Upper lobe of left lung (tissue), 6 donors: ENCODE results near the gene PDZD2. TPM values are rescaled to one million over a fixed set of nuclear protein-coding genes. Genes with fewer than 3 reads are reported as not detected.

Experiments
- ATAC-seq, 2 donors: fragments of 200-7000 bp; cut with Tn5 transposase; one replicate each; pipeline ENCODE4 v1.9.1; 2022; ENCODE audit warnings: mild to moderate bottlenecking in 2 of 2, moderate library complexity in 2 of 2; ENCODE audit not compliant: low FRiP score in 2 of 2
- DNase-seq, 2 donors: peaks; one replicate each; pipeline ENCODE4 v3.0.0-alpha.2; 2019 to 2020
- H3K27ac ChIP-seq, 4 donors: fragments of 200-600 bp; sonication (generic); one replicate each; pipeline ENCODE4 v1.5.1; 2016 to 2019
- H3K27me3 ChIP-seq, 4 donors: fragments of 200-600 bp; sonication (generic); one replicate each; pipeline ENCODE4 v1.5.1; 2017 to 2019
- H3K36me3 ChIP-seq, 4 donors: fragments of 200-600 bp; sonication (generic); one replicate each; pipeline ENCODE4 v1.5.1; 2016 to 2019
- H3K4me1 ChIP-seq, 4 donors: fragments of 200-600 bp; sonication (generic); one replicate each; pipeline ENCODE4 v1.5.1; 2018 to 2019
- H3K4me3 ChIP-seq, 4 donors: fragments of 200-600 bp; sonication (generic); one replicate each; pipeline ENCODE4 v1.5.1; 2017 to 2019; ENCODE audit warnings: mild to moderate bottlenecking in 2 of 4, moderate library complexity in 1 of 4
- H3K9me3 ChIP-seq, 4 donors: fragments of 200-600 bp; sonication (generic); one replicate each; pipeline ENCODE4 v1.5.1; 2018 to 2019
- CTCF ChIP-seq, 6 experiments: fragments of 450-650 bp in 4 of 6; fragments of 200-600 bp in 2 of 6; sonication (generic) in 2 of 6; IDR thresholded peaks; one replicate each; pipeline ENCODE4 v1.5.1; 2016 to 2019; ENCODE audit warnings: antibody characterized with exemption in 6 of 6
- EP300 ChIP-seq, 4 donors: sonication (generic); formaldehyde crosslinking; IDR thresholded peaks; one replicate each; pipeline ENCODE4 v1.5.1; 2017; ENCODE audit warnings: antibody characterized with exemption in 4 of 4, control low read depth in 2 of 4
- POLR2A ChIP-seq, 4 donors: fragments of 450-650 bp; IDR thresholded peaks; one replicate each; pipeline ENCODE4 v1.5.1; 2016 to 2017; ENCODE audit warnings: antibody characterized with exemption in 4 of 4, mild to moderate bottlenecking in 2 of 4
- POLR2AphosphoS5 ChIP-seq, 2 donors: sonication (generic); formaldehyde crosslinking; IDR thresholded peaks; one replicate each; pipeline ENCODE4 v1.5.1; 2017; ENCODE audit warnings: antibody characterized with exemption in 2 of 2
- WGBS, 2 donors: methylation state at CpG; one replicate each; pipeline ENCODE4 v1.1.5; 2017 to 2018; 5-methylcytosine and 5-hydroxymethylcytosine counted together
- total RNA-seq, 6 donors: library from RNA; depleted of rRNA in 4 of 6; stranded (reverse); fragments of >200 nt in 4 of 6; gene quantifications; one replicate each; pipeline versions ENCODE4 v1.1.0 to v1.2.1, GENCODE V29; 2016 to 2021
- donor health status: DM: no; HTN: no; CAD: no; lungs with moderate emphysema.
- donor health status: DM: no; HTN: yes; CAD: no; lungs with severe emphysema.

Gene PDZD2
- total RNA-seq, 6 donors from 2014 or later, result 53.4 to 73.6 (median 68.4) TPM

DNA sequence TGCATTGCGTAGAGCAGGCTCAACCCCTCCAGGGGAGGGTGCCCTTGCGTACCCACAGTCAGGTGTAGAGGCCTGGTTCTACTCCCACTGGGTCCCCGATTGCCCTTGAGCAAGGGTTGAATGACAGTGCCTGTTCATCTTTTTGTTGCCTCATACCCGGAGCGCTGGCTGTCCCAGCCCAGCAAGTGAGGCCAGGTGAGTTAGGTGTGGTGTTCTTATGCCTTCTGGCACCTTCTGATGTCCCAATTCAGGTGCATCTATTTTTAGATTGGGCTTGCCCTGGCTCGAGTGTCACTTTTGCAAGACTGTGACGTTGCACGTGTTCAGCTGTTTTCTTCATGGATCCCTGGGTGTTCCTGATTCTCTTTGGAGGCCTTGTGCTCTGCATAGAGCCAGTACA, 277.4 kb downstream of the PDZD2 start:
- Histone ChIP-seq H3K9me3 (no peaks in the 10 kb centered on the region), H3K4me3 (no peak overlapping the region), H3K36me3 (no peaks in the 10 kb centered on the region), H3K27me3 (no peaks in the 10 kb centered on the region), H3K27ac (peak overlapping the region in 1 of 4 donors; percentile 42), H3K4me1 (peaks cover 0 to 8% (median 0%) of the 10 kb centered on the region in 4 donors)
- peak in 1 of 2 donors; percentile 78 for DNase-seq
- 70% methylated on average over 4 to 7 of the region's 8 CpGs for WGBS, 2 donors
- peak in 1 of 2 donors; percentile 32 for ATAC-seq
- TF ChIP-seq POLR2A (IDR thresholded peaks at IDR 0.05), result peak in 1 of 4 donors; percentile 14
- peak in 1 of 2 donors; percentile 60 for TF ChIP-seq POLR2AphosphoS5 (IDR thresholded peaks at IDR 0.05)
- no peak for TF ChIP-seq CTCF (IDR thresholded peaks at IDR 0.05)
- TF ChIP-seq EP300 (IDR thresholded peaks at IDR 0.05), result peak in 1 of 4 donors; percentile 72

GRCh38 chr5:31918739-31919138, 279.8 kb downstream of the PDZD2 start:
- no peaks in the 10 kb centered on the region for H3K27me3 ChIP-seq
- TF ChIP-seq POLR2A (IDR thresholded peaks at IDR 0.05) (no peak), POLR2AphosphoS5 (IDR thresholded peaks at IDR 0.05) (no peak), EP300 (IDR thresholded peaks at IDR 0.05) (no peak), CTCF (IDR thresholded peaks at IDR 0.05) (no peak)
- H3K4me1 ChIP-seq, result peaks cover 0 to 14% (median 3%) of the 10 kb centered on the region in 4 donors
- H3K9me3 ChIP-seq, result no peaks in the 10 kb centered on the region
- no peak for ATAC-seq
- 83 to 90% methylated on average over 3 of the region's 3 CpGs for WGBS, 2 donors
- no peak for DNase-seq
- no peak overlapping the region for H3K4me3 ChIP-seq
- H3K36me3 ChIP-seq, result no peaks in the 10 kb centered on the region
- H3K27ac ChIP-seq, result no peak overlapping the region

DNA sequence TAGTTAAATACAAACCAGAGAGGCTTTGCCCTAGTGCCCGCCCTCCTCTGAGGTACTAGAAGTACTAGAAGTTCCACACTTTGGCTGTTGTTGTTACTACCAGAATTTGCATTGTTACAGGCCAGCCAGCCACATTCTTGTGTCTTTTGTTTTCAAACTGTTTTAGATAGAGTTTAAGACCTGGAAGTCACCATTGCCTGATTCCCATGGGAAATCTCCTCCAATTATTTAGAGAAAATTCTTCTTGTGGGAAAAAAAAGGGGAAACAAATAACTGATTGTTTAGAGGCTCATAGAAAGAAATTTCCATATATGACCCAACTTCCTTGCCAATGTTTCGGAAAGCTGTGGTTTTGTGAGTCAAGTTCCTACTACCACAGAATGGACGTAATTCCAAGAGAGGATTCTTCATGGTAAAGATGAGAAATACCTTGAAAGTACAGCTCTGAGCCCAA, 282.9 kb downstream of the PDZD2 start:
- DNase-seq (peak in 1 of 2 donors; percentile 39), ATAC-seq (no peak)
- H3K27me3 ChIP-seq, result no peaks in the 10 kb centered on the region
- TF ChIP-seq CTCF (IDR thresholded peaks at IDR 0.05) (no peak), POLR2A (IDR thresholded peaks at IDR 0.05) (no peak), EP300 (IDR thresholded peaks at IDR 0.05) (no peak), POLR2AphosphoS5 (IDR thresholded peaks at IDR 0.05) (no peak)
- no peaks in the 10 kb centered on the region for H3K9me3 ChIP-seq
- no peak overlapping the region for H3K27ac ChIP-seq
- no peak overlapping the region for H3K4me3 ChIP-seq
- WGBS, 2 donors, result 54 to 70% methylated on average over 3 of the region's 3 CpGs
- peaks cover 0 to 7% (median 3%) of the 10 kb centered on the region in 4 donors for H3K4me1 ChIP-seq
- no peaks in the 10 kb centered on the region for H3K36me3 ChIP-seq

GRCh38 chr5:31924005-31924404, 285.1 kb downstream of the PDZD2 start:
- 84 to 87% methylated on average over 5 of the region's 5 CpGs for WGBS, 2 donors
- Histone ChIP-seq H3K27ac (no peak overlapping the region), H3K27me3 (no peaks in the 10 kb centered on the region), H3K36me3 (no peaks in the 10 kb centered on the region), H3K4me1 (peaks cover 0 to 6% (median 3%) of the 10 kb centered on the region in 4 donors), H3K4me3 (no peak overlapping the region), H3K9me3 (no peaks in the 10 kb centered on the region)
- no peak for TF ChIP-seq CTCF (IDR thresholded peaks at IDR 0.05)
- no peak for TF ChIP-seq POLR2A (IDR thresholded peaks at IDR 0.05)
- TF ChIP-seq POLR2AphosphoS5 (IDR thresholded peaks at IDR 0.05), result no peak
- no peak for ATAC-seq
- DNase-seq, result no peak

DNA sequence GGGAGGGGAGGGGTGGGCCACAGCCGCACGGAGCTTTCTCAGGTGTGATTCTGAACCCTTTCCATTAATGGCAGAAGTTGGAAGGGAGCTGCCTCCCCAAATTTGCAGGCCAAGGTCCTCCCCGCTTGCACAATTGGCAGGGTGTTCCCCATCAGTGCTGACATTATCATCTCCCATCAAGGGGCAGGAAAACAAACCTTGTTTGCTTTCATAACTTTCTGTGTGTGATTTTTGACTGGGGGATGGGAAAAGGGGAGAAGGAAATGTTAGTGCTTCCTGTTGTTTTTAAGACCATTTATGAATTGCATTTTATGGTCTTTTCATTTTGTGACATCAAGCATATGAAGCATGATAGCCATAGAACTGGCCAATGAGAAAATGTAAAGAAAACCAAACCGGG, 292.9 kb downstream of the PDZD2 start:
- peaks cover 6 to 12% (median 9%) of the 10 kb centered on the region in 4 donors for H3K4me1 ChIP-seq
- no peaks in the 10 kb centered on the region for H3K27me3 ChIP-seq
- no peak for TF ChIP-seq POLR2A (IDR thresholded peaks at IDR 0.05)
- TF ChIP-seq CTCF (IDR thresholded peaks at IDR 0.05), result no peak
- TF ChIP-seq POLR2AphosphoS5 (IDR thresholded peaks at IDR 0.05), result no peak
- no peak for TF ChIP-seq EP300 (IDR thresholded peaks at IDR 0.05)
- H3K36me3 ChIP-seq, result no peaks in the 10 kb centered on the region
- no peak for DNase-seq
- no peak overlapping the region for H3K27ac ChIP-seq
- no peaks in the 10 kb centered on the region for H3K9me3 ChIP-seq
- H3K4me3 ChIP-seq, result no peak overlapping the region
- WGBS, 2 donors, result 76 to 88% methylated on average over 4 of the region's 4 CpGs
- ATAC-seq, result no peak
